ENCODE data around the gene FAM111B.

GRCh38 chr11:59137190-59137589 lies 30.2 kb downstream of the FAM111B start:
- TF ChIP-seq POLR2A (IDR thresholded peaks at IDR 0.05; ENCODE audit: borderline replicate concordance, extremely low read depth, insufficient read depth, insufficient read length), result no peak
- TF ChIP-seq CTCF (IDR thresholded peaks at IDR 0.05 in 2 of 3, conservative IDR thresholded peaks at IDR 0.05 in 1 of 3; ENCODE audit: borderline replicate concordance in 1 of 3, insufficient read depth in 1 of 3, low read depth in 2 of 3, low read length in 2 of 3), result no peak
- TF ChIP-seq MAX (IDR thresholded peaks at IDR 0.05), result no peak
- TF ChIP-seq SP1 (IDR thresholded peaks at IDR 0.05; ENCODE audit: low read depth), result no peak
- TF ChIP-seq REST (IDR thresholded peaks at IDR 0.05; ENCODE audit: low read depth), result no peak
- TF ChIP-seq YY1 (IDR thresholded peaks at IDR 0.05; ENCODE audit: extremely low read depth, insufficient replicate concordance, low read depth, low read length), result no peak
- TF ChIP-seq ZFX (IDR thresholded peaks at IDR 0.05), result no peak

Measured in HCT116 (cell line).